Activated CD4-positive, CD25-positive, alpha-beta regulatory T cell (primary cell): ENCODE measurements around the gene EFHC2.

Experiments
- DNase-seq, 4 experiments: peaks; one replicate each; lab custom pipeline; 2025; lab: John Stamatoyannopoulos, UW

EFHC2 gene

DNA sequence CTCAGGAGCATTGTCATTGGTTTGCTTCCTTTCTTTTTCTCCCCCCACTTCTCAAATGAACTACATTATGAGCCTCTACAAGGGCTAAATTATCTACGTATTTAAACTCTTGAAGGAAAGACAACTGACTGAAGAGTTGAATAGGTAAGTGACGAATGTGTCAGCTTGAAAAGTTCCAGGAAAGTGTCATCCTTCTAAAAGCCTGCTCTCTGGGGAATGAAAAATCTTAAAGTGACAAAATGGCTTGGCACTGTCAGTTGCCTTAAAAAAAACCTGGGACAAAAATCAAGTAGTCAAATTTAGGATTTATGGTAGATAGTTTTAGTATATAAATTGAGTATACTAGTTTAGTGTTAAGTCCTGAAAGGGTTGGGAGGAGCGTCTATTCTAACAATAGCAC lies 196.3 kb downstream of the EFHC2 start:
- DNase-seq: no peak

DNA sequence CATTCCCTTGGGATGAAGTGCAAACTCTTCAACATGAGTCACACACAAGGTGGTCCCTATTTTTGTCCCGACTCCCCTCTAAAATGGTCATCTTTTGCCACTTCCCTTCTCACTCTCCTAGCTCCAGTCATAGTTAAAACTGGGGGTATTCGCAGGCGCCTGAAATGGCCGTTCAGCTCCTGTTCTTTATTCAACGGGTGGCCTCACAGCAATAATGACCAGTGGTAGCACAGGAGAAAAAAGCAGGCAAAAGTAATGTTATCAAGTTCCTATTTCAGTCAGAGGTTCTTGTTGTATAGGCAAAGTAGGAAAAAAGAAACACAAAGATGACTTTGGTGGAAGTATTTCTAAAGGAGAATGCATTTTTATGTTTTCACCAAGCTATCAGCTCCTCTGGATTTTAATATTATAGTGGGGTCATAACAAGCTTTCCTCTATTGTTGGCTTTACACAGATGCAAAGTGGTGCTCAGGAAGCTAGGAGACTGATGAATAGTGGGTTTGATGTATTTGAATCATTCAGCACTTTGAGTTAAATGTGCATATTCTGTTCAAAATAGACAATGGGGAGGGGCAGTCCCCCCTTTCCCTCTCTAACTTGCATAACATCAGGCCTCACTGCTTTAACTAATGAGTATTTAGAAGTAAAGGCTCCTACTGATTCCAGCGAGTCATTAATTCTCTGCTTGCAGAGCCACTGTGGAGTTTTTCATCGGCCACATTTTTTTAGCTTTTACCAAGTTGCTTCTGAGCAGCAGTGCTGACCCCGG lies 199.1 kb downstream of the EFHC2 start:
- DNase-seq: no peak

DNA sequence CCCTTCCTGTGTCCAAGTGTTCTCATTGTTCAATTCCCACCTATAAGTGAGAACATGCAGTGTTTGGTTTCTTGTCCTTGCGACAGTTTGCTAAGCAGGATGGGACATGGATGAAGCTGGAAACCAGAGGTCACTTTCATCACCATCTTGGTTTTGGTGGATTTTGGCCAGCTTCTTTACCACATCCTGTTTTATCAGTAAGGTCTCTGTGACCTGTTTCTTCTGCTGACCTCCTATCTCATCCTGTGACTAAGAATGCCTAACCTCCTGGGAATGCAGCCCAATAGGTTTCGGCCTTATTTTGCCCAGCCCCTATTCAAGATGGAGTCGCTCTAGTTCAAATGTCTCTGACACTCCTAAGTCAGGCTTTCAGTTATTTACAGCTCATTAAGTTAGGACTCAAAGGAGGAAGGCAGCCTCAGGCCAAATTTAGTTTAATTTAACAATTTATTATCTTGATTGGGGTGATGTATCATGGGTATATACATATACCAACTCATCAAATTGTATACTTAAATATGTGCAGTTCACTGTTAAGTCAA lies 200.3 kb downstream of the EFHC2 start:
- DNase-seq: no peak

DNA sequence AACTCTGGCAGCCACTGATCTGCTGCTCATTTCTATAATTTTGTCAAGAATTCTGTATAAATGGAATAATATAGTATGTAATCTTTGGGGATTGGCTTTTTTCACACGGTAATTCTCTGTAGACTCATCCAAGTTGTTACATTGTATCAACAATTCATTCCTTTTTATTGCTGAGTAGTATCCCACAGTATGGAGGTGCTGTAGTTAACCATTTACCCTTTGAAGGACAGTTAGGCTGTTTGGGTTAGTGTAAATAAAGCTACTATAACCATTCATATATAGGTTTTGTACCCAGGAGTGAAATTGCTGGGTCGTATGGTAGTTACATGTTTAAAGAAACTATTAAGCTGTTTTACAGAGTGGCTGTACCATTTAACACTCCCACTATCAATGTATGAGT lies 213.3 kb downstream of the EFHC2 start:
- no peak for DNase-seq

DNA sequence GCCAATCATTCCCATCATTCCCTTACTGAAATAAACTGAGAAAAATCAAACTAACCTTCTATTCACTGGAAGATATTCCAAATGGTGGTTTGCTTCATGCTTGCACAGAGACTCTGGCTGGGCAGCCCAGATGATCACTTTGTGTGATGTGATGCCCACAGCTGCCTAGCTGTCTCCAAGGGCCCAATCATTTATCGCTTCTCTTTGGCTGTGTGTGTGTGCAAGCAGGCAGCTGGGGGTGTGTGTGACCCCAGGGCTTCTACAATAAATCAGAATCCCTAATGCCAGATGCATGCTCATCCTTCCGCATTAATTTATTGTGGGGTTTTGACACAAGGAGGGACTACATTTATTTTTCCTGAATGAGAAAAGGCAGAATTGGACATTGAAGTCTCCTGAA lies 230.1 kb downstream of the EFHC2 start:
- DNase-seq: no peak

DNA sequence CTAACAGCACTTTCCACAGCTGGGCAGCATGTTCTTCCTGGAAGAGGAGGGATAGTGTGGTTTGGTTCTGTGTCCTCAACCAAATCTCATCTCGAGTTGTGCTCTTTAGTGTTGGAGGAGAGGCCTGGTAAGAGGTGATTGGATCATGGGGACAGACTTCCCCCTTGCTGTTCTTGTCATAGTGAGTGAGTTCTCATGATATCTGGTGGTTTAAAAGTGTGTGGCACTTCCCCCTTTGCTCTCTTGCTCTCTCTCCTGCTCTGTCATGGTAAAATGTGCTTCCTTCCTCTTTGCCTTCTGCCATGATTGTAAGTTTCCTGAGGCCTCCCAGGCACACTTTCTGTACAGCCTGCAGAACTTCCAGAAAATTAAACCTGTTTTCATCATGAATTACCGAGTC lies 236.6 kb downstream of the EFHC2 start:
- DNase-seq: no peak

DNA sequence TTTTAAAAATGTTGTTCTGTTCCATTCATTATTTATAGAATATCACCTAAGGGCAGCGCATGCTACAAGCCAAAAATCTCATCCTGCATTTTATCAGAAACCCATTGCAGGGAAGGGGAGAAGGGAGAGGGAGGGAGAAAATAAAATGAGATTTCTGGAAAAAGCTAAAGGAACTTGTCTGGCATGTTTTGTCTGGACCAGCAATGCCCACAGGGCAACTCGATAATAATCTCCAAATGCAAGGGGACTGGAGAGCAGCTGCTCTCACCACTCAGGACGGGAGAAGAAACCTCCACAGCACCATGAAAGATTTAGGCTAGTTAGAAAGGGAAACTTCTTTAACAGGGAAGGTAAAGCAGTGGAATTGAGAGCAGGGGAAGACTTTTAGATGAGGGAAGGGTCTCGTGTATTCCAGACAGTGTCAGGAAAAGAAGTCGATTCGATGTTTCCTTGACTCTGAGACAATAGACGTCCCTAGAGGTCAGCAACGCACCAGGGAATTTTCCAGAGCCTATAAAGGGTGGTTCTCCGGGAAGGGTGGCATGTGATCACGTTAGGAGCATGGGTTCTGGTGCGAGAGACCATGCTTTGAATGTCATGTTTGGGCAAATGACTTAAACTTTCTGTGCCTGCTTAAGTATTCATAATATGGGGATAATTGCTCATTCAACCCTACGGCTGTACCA lies 238.1 kb downstream of the EFHC2 start:
- DNase-seq: no peak

DNA sequence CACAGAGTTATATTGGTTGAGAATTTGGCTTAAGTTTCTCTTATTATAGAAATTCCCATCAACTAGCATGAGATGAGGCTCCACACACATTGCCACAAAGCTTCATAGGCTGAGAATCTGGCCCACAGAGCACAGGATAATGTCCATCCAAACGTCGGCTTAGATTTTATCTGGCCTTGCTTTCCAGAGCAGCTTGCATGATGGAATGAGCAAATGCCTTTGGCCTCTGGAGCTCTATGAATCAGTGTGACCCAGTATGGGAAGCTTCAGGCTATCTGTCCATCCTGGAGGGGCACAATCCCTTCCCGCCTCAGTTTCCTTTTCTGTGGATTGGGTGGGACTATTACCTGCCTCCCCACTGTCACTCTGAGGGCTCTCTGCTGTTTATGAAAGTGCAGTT lies 238.8 kb downstream of the EFHC2 start:
- DNase-seq: no peak

DNA sequence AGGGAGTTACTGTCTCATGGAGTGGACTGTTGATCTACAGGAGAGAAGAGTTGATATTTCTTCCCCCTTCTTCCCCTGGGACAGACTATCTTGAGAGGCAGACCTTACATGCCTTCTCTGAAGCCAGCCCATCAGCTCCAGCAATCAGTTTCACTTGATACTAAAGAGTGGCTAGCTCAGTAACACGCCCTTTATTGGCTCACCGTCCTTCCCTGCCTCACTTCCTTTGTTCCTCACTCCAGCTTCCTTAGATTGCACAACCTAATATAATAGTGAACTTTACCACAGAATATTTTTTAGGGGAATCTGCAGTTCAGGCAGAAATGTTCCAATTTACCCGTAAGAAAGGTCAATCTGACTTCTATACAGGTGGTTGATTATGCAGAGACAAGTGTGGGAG lies 242.2 kb downstream of the EFHC2 start:
- DNase-seq: no peak

DNA sequence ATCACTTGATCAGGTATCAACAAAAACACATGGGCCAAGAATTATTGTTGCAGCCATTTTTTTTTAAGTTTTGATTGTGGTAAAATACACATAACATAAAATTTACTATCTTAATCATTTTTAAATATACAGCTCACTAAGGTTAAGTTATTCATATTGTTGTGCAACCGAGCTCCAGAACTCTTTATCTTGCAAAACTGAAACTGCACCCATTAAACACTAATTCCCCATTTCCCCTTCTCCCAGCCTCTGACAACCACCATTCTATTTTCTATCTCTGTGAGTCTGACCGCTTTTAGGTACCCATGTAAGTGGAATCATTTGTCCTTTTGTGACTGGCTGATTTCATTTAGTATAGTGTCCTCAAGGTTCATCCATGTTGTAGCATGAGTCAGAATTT lies 244.1 kb downstream of the EFHC2 start:
- no peak for DNase-seq
